SHP77 (cell line): ENCODE data around the gene EGLN2.
A peak's percentile ranks its signal among the peaks of the same experiment; 100 is the strongest.
"Not testable (repeated sequence)": the region's sequence is repeated elsewhere in the genome, so short reads cannot be mapped to it uniquely, and the experiment has no call there.

Experiments
- DNase-seq, 2 experiments: peaks; one replicate each; lab custom pipeline; 2025; lab: John Stamatoyannopoulos, UW

The EGLN2 gene

DNA sequence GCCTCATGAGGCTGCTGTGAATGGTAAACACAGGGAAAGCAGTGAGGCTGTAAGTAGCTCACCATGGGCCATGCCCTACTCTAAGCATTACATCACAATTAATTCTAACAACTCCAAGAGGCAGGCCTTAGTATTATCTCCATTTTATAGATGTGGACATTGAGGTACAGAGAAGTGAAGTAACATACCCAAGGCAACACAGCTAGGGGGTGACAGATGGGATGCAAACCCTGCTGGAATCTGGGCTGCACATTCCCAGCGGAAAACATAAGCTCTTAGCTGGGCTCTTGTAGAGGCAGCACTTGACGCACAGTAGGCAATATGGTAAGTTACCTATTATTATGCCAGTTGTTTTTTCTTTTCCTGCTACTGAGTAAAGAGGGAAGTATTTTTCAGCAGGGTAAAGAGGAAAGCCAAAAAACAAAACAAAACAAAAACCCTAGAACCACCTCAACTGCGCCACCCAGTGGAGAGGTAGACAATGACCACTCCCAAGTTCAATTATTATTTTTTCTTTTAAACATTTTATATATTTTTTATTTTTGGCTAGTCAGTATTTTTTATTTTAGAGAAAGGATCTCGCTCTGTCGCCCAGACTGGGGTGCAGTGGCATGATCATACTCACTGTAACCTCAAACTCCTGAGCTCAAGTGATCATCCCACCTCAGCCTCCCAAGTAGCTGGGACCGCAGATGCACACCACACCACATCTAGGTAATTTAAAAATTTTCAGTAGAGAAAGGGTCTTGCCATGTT, 20.7 kb downstream of the EGLN2 start:
- not testable (repeated sequence) for DNase-seq

DNA sequence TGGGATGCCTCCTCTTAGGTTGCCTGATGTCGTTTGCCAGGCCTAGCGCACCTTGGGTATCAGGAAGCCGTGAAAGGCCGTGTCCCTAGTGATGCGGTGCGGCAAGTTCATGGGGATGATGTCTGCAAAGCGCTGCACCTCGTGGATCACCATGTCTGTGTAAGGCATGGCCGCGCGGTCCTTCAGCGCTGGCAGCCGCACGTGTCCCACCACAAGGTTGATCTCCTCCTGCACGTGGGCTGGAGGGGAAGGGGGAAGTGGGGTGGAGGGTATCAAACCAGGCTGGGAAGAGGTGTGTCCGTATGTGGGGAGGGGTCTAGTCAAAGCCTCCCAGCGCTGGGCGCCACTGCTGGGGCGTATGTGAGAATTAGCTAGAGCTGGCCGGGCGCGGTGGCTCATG, 23.2 kb downstream of the EGLN2 start:
- no peak for DNase-seq

DNA sequence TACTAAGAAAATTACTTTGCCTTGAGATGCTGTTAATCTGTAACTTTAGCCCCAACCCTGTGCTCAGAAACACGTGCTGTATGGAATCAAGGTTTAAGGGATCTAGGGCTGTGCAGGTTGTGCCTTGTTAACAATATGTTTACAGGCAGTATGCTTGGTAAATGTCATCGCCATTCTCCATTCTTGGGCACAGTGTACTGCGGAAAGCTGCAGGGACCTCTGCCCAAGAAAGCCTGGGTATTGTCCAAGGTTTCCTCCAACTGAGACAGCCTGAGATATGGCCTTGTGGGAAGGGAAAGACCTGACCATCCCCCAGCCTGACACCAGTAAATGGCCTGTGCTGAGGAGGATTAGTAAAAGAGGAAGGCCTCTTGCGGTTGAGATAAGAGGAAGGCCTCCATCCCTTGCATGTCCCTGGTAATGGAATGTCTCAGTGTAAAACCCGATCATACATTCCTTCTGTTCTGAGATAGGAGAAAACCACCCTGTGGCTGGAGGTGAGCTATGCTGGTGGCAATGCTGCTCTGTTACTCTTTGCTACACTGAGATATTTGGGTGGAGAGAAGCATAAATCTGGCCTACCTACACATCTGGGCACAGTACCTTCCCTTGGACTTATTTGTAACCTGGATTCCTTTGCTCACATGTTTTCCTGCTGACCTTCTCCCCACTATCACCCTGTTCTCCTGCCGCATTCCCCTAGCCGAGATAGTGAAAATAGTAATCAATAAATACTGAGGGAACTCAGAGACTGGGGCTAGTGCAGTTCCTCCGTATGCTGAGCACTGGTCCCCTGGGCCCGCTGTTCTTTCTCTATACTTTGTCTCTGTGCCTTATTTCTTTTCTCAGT, 23.9 kb downstream of the EGLN2 start:
- DNase-seq = not testable (repeated sequence)

DNA sequence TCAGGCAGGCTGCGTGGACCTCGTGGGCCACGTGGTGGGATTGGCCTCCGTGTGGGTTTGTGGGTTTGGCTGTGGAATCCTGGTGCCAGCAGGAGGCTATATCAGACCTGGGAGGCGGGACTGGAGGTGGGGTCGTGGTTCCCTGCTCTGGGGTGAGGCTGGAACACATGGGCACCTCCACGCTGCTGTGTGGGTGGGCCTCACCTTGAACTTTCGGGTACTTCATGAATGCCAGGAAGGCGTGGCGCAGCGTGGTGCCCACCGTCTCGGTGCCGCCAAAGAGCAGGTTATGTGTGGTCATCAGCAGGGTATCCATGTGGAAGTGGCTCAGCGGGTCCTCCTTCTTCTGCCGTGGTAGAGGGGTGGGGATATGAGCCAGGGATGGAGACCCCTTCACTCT, 25.9 kb downstream of the EGLN2 start:
- not testable (repeated sequence) for DNase-seq

DNA sequence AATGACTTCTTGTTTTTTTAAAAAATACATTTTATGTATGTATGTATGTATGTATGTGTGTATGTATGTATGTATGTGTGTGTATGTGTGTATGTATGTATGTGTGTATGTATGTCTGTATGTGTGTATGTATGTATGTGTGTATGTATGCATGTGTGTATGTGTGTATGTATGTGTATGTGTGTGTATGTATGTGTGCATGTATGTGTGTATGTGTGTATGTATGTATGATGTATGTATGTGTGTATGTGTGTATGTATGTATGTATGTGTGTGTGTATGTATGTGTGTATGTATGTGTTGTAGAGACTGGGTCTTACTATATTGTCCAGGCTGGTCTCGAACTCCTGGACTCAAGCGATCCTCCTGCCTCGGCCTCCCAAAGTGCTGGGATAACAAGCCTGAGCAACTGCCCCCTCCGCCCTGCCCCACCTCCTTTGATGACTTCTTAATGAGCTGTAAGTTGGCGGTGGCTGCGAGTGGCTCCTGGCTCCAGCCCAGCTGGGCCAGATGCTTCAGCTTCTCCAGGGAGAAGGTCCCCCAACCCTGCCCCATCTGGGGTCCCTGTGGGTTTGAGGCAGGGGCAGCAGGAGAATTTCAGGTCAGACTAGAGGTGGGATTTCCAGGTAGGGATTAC, 26.6 kb downstream of the EGLN2 start:
- not testable (repeated sequence) for DNase-seq

DNA sequence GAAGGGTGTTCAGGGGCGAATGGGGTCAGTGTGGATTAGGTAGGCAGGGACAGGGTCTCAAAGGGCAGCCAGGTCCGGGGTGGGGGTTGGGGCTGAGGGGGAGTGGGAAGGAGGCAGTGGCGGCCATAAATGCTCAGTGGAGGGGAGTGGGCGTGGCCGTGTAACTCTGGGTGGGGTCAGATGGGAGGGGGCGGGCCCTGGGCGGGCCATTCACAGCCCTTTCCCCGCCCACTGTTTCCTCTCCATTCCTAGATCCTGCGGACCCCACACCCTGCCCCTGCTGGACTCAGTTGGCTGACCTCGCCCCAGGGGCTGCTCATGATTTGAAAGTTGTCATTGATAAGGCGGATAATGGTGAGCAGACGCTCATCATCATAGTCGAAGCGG, 27.3 kb downstream of the EGLN2 start:
- DNase-seq = not testable (repeated sequence)

DNA sequence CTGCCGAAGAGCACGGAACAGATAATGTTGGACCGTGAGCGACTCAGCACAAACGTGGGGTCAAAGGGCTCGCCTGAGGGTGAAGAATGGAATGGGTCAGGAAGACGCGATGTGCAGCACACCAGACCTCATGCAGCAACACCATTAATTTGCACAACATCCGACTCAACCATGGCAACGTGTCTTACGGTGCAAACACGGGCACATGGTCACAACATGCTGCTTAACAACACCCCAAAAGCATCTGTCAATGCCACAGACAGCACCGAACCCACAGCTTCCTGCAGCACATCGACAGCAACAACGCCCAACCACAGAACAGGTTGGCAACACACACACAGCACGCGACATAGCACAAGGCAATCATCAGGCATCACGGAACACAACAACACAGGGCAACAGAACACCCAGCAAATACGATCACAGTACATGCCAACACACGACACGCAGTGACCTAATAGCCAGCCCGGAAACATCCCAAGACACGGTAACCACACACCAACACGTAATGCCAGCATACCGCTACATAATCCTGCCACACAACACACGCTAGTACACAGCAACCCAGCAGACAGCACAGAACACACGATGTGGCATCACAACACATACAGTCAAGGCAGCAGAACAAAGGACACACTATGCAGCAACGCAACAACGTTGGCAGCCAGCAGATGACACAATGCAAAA, 27.9 kb downstream of the EGLN2 start:
- DNase-seq = not testable (repeated sequence)

DNA sequence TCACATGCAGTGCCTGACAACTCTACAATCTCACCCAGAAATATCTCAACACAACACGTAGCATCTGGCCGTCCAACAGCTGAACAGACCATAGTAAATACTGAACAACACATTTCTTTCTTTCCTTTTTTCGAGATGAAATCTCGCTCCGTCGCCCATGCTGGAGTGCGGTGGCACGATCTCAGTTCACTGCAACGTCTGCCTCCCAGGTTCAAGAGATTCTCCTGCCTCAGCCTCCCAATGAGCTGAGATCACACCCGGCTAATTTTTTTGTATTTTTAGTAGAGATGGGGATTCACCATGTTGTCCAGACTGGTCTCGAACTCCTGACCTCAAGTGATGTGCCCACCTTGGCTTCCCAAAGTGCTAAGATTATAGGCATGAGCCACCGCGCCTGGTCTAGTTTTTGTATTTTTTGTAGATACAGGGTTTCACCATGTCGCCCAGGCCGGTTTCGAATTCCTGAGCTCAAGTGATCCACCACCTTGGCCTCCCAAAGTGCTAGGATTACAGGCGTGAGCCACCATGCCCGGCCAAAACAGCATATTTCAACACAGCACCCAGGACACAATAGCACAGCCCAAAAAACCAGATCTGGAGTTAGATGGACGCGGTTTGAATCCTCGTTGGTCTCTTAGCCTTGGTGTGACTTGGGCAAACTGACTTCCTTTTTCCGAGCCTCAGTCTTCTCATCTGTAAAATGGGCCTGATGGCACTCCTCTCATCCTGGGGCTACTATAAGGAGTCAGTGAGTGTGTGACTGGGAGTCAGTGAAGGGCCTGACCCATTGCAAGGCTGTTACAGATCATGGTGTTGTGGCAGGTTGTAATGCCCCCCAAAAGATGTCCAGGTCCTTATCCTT, 28.6 kb downstream of the EGLN2 start:
- no peak for DNase-seq

DNA sequence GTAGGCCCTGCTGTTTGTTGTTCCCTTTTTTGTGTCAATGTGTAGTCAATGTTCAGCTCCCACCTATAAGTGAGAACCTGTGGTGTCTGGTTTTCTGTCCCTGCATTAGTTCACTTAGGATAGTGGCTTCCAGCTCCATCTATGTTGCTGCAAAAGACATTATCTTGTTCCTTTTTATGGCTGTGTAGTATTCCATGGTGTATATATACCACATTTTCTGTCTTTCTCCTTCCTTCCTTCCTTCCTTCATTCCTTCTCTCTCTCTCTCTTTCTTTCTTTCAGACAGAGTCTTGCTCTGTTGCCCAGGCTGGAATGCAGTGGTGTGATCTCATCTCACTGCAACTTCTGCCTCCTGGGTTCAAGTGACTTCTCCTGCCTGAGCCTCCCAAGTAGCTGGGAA, 30.2 kb downstream of the EGLN2 start:
- no peak for DNase-seq

DNA sequence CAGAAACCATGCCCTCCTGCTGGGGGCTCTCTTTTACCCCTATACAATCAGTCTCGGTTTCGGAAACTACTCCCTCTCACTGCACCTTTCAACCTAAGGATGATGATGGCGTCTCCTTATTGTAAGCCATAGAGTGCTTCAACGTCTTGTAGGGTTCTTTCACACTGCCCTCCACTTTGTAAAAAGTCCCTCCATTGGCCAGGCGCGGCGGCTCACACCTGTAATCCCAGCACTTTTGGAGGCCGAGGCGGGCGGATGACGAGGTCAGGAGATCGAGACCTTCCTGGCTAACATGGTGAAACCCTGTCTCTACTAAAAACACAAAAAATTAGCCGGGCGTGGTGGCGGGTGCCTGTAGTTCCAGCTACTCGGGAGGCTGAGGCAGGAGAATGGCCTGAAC, 31.8 kb downstream of the EGLN2 start:
- DNase-seq = not testable (repeated sequence)

DNA sequence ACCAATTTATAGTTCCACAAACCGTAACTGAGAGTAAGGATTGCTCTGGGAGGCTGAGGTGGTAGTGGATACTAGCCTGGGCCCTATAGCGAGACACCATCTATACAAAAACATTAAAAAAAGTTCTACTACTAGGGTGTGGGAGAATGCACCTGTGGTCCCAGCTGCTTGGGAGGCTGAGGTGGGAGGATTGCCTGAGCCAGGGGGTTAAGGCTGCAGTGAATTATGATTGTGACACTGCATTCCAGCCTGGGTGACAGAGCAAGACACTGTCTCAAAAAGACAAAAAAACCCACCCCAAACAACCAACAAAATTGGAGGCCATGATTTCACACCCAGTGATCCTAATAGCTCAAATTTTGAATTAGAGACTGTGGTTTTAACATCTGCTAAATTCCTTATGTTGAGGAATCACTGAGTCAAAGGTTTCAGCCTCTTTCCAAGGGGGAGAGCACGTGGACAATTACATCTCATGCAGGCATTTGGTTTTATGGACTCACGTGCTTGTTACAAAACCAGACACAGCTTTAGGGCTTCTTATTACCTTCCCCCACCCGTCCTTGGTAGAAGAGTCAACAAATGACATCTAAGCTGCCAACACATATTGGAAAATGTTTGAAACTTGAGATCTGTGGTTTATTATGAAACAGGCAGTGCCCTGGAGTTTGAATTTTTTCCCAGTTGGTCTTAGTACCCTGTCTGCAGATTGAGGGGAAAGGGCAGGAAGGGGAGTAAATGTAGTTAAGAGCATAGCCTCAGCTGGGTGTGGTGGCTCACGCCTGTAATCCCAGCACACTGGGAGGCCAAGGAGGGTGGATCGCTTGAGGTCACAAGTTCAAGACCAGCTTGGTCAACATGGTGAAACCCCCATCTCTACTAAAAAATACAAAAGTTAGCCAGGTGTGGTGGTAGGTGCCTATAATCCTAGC, 32.8 kb downstream of the EGLN2 start:
- DNase-seq = peak in 1 of 2 experiments; percentile 7

DNA sequence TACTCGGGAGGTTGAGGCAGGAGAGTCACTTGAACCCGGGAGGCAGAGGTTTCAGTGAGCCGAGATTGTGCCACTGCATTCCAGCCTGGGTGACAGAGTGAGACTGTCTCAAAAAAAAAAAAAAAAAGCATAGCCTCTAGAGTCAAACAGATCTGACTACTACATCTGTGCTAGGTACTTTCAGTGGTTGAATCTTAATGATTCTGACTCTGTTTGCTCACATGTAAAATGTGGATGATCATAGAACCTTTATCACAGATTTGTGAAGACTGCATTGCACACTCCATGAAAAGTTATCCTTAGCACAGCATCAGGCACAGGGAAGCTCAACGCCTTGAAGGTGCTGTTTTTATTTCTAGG, 33.4 kb downstream of the EGLN2 start:
- DNase-seq = not testable (repeated sequence)

DNA sequence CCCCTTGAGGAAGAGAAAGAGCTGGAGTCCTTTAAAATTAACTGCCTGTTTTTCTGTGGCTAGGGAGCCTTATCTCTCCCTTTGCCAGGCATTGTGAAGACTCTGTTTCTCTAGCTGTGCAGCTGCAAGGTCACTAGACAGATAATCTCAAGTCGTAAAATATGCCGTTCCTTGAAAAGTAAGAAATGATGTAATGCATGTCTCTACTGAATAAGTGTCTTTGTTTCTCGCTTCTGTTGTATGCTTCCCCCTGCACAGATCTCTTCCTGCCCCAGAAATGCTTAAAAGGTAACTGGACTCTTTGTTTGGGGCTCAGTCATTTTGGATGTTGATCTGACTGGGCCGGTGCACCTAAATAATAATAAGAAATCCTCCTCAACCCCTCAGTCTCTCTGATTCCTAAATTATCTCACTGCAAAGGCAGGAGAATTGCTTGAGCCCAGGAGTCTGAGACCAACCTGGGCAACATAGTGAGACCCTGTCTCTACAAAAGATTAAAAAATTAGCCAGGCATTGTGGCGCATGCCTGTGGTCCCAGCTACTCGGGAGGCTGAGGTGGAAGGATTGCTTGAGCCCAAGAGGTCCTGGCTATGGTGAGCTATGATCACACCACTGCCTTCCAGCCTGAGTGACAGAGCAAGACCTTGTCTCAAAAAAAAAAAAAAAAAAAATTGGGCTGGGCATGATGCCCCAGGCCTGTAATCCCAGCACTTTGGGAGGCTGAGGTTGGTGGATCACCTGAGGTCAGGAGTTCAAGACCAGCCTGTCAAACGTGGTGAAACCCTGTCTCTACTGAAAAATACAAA, 34.9 kb downstream of the EGLN2 start:
- DNase-seq = not testable (repeated sequence)

DNA sequence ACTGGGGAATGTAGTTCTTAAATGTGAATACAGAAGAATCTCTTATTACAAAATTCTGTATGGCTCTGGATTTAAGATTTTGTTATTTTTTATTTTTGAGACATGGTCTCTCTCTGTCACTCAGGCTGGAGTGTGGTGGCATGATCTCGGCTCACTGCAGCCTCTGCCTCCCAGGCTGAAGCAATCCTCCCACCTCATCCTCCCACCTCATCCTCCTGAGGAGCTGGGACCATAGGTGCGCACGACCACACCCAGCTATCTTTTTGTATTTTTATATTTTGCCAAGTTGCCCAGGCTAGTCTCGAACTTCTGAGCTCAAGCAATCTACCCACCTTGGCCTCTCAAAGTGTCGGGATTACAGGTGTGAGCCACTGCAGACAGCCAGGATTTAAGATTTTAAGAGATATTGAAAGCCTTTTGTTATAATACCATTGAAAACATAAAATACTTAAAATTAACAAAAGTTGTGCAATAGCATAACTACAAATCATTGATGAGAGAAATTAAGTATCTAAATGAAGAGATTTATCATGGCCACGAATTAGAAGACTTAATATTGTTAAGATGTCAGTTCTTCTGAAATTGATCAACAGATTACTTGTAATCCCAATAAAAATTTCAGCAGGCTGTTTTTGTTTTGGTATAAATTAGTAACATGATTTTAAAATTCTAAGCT, 37.9 kb downstream of the EGLN2 start:
- no peak for DNase-seq

DNA sequence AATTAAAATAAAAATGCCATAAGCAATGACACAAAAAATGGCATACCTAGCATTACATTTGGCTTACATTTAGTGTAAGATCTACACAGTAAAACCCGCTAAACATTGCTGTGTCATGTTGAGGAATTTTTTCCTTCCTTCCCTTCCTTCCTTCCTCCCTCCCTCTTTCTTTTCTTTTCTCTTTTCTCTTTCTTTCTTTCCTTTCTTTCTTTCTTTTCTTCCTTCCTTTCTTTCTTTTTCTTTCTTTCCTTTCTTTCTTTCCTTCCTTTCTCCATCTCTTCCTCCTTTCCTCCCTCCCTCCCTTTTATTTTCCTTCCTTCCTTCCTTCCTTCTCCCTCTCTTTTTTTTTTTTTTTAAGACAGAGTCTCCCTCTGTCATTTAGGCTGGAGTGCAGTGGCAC, 39.5 kb downstream of the EGLN2 start:
- DNase-seq = not testable (repeated sequence)

DNA sequence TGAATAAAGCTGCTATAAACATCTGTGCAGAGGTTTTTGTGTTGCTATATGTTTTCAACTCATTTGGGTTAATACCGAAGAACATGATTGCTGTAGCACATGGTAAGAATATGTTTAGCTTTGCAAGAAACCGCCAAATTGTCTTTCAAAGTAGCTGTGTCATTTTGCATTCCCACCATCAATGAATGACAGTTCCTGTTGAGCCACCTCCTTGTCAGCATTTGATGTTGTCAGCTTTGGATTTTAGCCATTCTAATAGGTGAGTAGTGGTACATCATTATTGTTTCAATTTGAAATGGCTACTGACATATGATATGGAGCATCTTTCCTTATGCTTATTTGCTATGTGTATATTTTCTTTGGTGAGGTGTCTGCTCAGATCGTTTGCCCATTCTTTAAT, 43.0 kb downstream of the EGLN2 start:
- DNase-seq = not testable (repeated sequence)

DNA sequence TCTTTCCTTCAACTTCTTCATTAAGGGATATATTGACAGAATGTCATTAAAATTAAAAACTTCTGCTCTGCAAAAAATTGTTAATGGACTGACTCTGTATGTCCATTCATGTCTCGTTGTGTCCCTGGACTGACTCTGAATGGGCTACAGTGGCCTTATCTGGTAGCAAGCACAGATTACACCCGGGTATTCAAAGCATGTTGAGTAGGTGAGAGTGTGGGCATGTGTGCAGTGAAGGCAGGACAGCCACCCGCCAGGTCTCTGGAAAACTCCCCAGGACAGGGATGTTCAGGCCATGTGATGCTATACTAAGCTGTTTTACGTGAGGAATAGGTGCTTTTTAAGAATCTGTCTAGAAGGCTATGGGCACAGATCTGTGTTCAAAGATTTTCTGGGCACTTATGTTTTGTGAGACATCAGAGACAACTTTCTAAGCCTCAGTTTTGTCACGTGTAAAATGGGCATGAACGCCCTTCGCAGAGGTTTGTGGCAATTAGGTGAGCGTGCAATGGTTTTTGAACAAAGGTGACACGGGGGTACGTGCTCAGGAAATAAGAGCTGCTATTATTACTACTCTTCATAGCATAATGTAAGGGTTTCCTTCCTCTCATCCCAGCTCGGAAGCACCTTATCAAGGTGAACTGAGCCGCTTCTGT, 44.1 kb downstream of the EGLN2 start:
- not testable (repeated sequence) for DNase-seq

DNA sequence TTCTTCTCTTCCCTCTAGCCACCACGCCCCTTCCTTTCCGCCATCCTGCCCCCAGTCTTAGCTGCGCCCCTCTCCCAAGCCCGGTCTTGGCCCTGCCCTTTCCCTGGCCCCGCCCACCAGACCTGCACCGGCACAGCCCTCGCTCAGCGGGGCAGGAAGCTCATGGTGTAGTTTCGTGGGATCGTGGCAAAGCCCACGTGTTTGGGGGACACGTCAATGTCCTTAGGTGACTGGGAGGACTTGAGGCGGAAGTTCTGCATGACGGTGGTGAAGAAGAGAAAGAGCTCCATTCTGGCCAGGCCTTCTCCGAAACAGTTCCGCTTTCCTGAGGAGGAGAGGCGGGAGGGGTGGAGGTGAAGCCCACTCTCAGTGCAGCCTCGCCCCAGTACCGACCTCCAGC, 44.7 kb downstream of the EGLN2 start:
- DNase-seq = not testable (repeated sequence)
